Measurements from ENCODE around the gene TMEM92. TPM values are rescaled to one million over a fixed set of nuclear protein-coding genes. Genes with fewer than 3 reads are reported as not detected.

The TMEM92 gene
- under 1 TPM in 1 of 2 donors, not detected in 1; 0.51 TPM for total RNA-seq

DNA sequence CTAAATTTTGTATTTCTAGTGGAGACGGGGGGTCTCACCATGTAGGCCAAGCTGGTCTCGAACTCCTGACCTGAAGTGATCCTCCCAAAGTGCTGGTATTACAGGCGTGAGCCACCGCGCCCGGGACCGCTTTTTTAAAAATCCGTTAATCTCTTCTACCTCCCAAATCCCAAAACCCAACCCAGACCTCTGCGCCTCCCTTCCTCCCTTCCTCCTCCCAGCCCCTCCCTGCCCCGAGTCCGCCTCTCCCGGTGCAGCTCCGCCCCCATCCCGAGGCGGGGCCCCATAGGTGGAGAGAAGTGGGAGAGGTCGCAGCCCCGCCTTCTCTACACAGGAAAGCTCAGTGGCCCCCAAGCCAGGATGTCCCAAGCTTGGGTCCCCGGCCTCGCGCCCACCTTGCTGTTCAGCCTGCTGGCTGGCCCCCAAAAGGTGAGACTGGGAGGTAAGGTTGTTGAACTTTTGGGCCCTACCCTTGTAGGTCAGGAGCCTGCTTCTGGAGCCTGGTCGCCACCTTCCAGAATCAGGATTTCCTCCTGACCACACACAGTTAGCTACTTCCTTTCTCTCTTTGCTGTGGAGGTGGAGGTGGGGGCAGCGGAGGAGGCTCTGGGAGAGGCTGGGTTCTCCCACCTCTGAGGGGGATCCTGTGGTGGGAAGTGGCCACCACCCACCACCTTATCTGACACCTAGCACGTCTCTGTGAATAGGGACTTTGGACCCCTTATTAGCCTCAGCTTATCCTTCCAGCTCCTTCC lies at the start of gene TMEM92:
TMEM92 (plus strand) TSS at position 325 of the 755 bp plus-strand sequence; CDS start at position 361, 36 bp downstream.
- H3K27ac Mint-ChIP-seq, result no peak within 1 kb of the TSS
- H3K36me3 Mint-ChIP-seq (ENCODE audit: insufficient read depth in 2 of 2), result no peaks in the 10 kb centered on the region
- ATAC-seq (replicated peaks in 1 of 2) (peak in 1 of 2 donors; percentile 24), DNase-seq (no peak)
- peaks cover 43% of the 10 kb centered on the region for H3K27me3 Mint-ChIP-seq (ENCODE audit: low read depth)
- H3K9me3 Mint-ChIP-seq, result no peaks in the 10 kb centered on the region
- H3K4me1 Mint-ChIP-seq (ENCODE audit: low read depth), result peaks cover 15% of the 10 kb centered on the region
- peak within 1 kb of the TSS; percentile 12 to 54 for H3K4me3 Mint-ChIP-seq

DNA sequence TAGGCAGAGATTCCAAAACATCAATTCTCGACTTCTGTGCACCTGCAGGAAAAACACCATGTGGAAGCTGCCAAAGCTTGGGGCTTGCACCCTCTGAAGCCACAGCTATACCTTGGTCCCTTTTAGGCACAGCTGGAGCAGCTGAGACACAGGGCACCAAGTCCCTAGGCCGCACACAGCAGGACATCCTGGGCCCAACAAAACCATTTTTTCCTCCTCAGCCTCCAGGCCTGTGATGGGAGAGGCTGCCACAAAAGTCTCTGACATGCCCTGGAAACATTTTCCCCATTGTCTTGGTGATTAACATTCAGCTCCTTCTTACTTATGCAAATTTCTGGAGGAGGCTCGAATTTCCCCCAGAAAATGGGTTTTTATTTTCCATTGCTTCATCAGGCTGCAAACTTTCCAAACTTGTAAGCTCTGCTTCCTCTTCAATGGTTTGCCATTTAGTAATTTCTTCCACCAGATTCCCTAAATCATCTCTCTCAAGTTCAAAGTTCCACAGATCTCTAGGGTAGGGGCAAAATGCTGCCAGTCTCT lies 48.5 kb upstream of the TMEM92 start:
- peaks cover 6% of the 10 kb centered on the region for H3K4me1 Mint-ChIP-seq (ENCODE audit: low read depth)
- ATAC-seq (replicated peaks in 1 of 2), result no peak
- H3K9me3 Mint-ChIP-seq, result peaks cover 8 to 10% of the 10 kb centered on the region in 2 donors
- H3K4me3 Mint-ChIP-seq, result no peak overlapping the region
- H3K36me3 Mint-ChIP-seq (ENCODE audit: insufficient read depth in 2 of 2), result peaks cover 6 to 10% of the 10 kb centered on the region in 2 donors
- no peak for DNase-seq
- peaks cover 4% of the 10 kb centered on the region for H3K27me3 Mint-ChIP-seq (ENCODE audit: low read depth)
- H3K27ac Mint-ChIP-seq, result no peak overlapping the region

DNA sequence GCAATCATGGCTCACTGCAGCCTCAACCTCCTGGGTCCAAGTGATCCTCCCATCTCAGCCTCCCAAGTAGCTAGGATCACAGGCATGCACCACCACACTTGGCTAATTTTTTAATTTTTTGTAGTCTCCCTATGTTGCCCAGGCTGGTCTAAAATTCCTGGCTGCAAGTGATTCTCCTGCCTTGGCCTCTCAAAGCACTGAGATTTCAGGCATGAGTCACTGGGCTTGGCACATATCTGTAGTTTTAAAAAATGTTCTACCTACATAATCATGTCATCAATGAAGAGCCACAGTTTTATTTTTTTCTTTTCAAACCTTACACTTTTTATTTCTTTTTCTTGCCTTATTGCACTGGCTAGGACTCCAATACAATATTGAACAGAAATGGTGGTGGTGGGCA lies 39.7 kb upstream of the TMEM92 start:
- no peak overlapping the region for H3K4me3 Mint-ChIP-seq
- H3K27ac Mint-ChIP-seq, result no peak overlapping the region
- no peaks in the 10 kb centered on the region for H3K4me1 Mint-ChIP-seq (ENCODE audit: low read depth)
- no peaks in the 10 kb centered on the region for H3K9me3 Mint-ChIP-seq
- H3K36me3 Mint-ChIP-seq (ENCODE audit: insufficient read depth in 2 of 2), result no peaks in the 10 kb centered on the region
- H3K27me3 Mint-ChIP-seq (ENCODE audit: low read depth), result peaks cover 59% of the 10 kb centered on the region
- no peak for DNase-seq
- no peak for ATAC-seq (replicated peaks in 1 of 2)

DNA sequence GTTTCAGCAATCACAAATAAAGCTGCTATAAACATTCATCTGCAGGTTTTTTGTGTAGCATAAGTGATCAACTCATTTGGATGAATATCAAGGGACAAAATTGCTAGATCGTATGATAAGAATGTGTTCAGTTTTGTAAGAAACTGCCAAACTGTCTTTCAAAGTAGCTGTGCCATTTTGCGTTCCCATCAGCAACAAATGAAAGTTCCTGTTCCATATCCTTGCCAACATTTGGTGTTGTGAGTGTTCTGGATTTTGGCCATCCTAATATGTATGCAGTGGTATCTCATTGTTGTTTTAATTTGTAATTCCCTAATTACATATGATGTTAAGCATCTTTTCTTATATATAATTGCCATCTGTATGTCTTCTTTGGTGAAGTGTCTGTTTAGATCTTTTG lies 36.4 kb upstream of the TMEM92 start:
- no peaks in the 10 kb centered on the region for H3K4me1 Mint-ChIP-seq (ENCODE audit: low read depth)
- no peak overlapping the region for H3K27ac Mint-ChIP-seq
- no peaks in the 10 kb centered on the region for H3K9me3 Mint-ChIP-seq
- H3K4me3 Mint-ChIP-seq, result no peak overlapping the region
- no peak for ATAC-seq (replicated peaks in 1 of 2)
- peaks cover 70% of the 10 kb centered on the region for H3K27me3 Mint-ChIP-seq (ENCODE audit: low read depth)
- no peak for DNase-seq
- no peaks in the 10 kb centered on the region for H3K36me3 Mint-ChIP-seq (ENCODE audit: insufficient read depth in 2 of 2)

DNA sequence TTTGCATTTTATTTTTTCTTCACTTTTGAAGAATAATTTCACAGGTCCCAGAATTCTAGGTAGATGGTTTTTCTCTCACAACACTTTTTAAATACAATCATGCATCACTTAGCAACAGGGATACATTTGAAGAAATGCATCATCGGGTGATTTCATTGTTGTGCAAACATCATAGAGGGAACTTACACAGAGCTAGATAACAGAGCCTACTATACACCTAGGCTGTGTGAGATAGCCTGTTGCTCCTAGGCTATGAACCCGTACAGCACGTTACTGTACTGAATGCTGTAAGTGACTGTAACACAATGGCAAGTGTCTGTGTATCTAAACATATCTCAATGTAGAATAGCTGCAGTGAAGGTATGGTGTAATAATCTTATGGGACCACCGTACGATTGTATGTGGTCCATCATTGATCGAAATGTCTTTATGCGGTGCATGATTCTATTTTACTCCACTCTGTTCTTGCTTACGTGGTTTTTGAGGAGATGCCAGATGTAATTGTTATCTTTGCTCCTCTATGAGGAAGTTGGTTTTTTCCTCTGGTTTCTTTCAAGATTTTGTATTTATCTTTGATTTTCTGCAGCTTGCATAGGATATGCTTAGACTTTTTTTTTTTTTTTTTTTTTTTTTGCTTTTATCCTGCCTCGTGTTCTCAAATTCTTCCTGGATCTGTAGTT lies 35.5 kb upstream of the TMEM92 start:
- Mint-ChIP-seq H3K27ac (no peak overlapping the region), H3K27me3 (ENCODE audit: low read depth) (peaks cover 68% of the 10 kb centered on the region), H3K36me3 (ENCODE audit: insufficient read depth in 2 of 2) (no peaks in the 10 kb centered on the region), H3K9me3 (no peaks in the 10 kb centered on the region), H3K4me3 (no peak overlapping the region), H3K4me1 (ENCODE audit: low read depth) (no peaks in the 10 kb centered on the region)
- DNase-seq (no peak), ATAC-seq (replicated peaks in 1 of 2) (no peak)

DNA sequence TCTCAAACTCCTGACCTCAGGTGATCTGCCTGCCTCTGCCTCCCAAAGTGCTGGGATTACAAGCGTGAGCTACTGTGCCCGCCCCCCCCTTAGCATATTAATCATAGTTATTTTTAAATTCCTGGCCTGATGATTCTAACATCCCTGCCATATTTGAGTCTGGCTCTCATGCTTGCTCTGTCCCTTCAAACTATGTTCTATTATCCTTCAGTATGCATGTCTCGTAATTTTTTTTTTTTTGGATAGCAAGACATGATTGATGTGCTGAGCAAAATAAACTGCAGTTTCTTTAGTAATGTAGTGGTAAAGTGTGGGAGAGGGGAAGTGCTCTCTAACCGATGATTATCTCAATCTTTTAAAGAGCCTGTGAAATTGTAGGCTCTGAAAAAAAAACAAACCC lies 34.3 kb upstream of the TMEM92 start:
- Mint-ChIP-seq H3K4me3 (no peak overlapping the region), H3K36me3 (ENCODE audit: insufficient read depth in 2 of 2) (no peaks in the 10 kb centered on the region), H3K27me3 (ENCODE audit: low read depth) (peaks cover 68% of the 10 kb centered on the region), H3K27ac (no peak overlapping the region), H3K9me3 (no peaks in the 10 kb centered on the region), H3K4me1 (ENCODE audit: low read depth) (no peaks in the 10 kb centered on the region)
- DNase-seq (no peak), ATAC-seq (replicated peaks in 1 of 2) (no peak)

DNA sequence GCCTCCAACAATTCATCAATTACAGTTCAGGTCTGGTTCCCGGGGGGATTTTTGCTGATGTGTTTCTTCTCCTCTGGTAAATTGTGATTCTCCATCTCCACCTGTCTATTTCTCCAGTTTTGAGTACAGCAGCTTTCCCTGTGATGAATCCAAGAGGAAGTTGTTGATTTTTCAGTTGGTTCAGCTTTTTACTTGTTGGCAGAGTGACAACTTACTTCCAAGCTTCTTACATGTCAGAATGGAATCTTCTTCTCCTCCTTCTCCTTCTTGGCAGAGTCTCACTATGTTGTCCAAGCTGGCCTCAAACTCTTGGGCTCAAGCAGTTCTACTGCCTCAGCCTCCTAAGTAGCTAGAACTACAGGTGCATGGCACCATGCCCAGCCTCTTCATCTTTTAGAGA lies 33.4 kb upstream of the TMEM92 start:
- no peaks in the 10 kb centered on the region for H3K36me3 Mint-ChIP-seq (ENCODE audit: insufficient read depth in 2 of 2)
- no peaks in the 10 kb centered on the region for H3K9me3 Mint-ChIP-seq
- ATAC-seq (replicated peaks in 1 of 2), result no peak
- no peak overlapping the region for H3K27ac Mint-ChIP-seq
- no peaks in the 10 kb centered on the region for H3K4me1 Mint-ChIP-seq (ENCODE audit: low read depth)
- H3K27me3 Mint-ChIP-seq (ENCODE audit: low read depth), result peaks cover 58% of the 10 kb centered on the region
- no peak for DNase-seq
- H3K4me3 Mint-ChIP-seq, result no peak overlapping the region

DNA sequence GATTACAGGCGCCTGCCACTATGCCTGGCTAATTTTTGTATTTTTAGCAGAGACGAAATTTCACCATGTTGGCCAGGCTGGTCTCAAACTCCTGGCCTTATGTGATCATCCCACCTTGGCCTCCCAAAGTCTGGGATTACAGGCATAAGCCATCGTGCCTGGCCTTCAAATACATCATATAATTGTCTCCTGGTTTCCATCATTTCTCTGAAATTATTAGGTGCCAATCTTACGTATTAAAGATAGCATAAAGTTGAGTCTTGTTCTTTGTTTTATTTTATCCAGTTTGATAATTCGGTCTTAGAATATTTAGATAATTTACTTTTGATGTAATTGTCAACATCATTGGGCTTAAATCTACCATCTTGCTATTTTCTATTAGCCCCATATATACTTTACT lies 32.8 kb upstream of the TMEM92 start:
- no peaks in the 10 kb centered on the region for H3K9me3 Mint-ChIP-seq
- no peak overlapping the region for H3K4me3 Mint-ChIP-seq
- no peak overlapping the region for H3K27ac Mint-ChIP-seq
- DNase-seq, result no peak
- H3K27me3 Mint-ChIP-seq (ENCODE audit: low read depth), result peaks cover 53% of the 10 kb centered on the region
- no peak for ATAC-seq (replicated peaks in 1 of 2)
- no peaks in the 10 kb centered on the region for H3K36me3 Mint-ChIP-seq (ENCODE audit: insufficient read depth in 2 of 2)
- no peaks in the 10 kb centered on the region for H3K4me1 Mint-ChIP-seq (ENCODE audit: low read depth)

DNA sequence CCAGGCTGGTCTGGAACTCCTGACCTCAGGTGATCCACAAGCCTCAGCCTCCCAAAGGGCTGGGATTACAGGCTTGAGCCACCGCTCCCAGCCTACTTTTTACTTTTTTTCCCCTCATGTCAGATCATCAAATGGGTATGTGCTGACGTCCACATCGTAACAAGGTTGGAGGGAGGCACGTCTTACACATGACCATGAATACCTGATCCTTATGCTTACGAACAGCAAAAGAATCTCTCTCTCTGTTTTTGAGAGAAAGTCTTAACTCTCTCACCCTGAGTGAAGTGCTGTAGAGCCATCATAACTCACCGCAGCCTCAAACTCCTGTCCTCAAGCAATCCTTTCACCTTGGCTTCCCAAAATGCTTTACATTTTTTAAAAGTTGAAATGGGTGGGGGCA lies 29.5 kb upstream of the TMEM92 start:
- DNase-seq, result no peak
- Mint-ChIP-seq H3K36me3 (ENCODE audit: insufficient read depth in 2 of 2) (peaks cover 8 to 10% of the 10 kb centered on the region in 2 donors), H3K4me3 (no peak overlapping the region), H3K27ac (no peak overlapping the region), H3K9me3 (peaks cover 4 to 11% of the 10 kb centered on the region in 2 donors), H3K4me1 (ENCODE audit: low read depth) (no peaks in the 10 kb centered on the region), H3K27me3 (ENCODE audit: low read depth) (peaks cover 39% of the 10 kb centered on the region)
- ATAC-seq (replicated peaks in 1 of 2), result no peak

DNA sequence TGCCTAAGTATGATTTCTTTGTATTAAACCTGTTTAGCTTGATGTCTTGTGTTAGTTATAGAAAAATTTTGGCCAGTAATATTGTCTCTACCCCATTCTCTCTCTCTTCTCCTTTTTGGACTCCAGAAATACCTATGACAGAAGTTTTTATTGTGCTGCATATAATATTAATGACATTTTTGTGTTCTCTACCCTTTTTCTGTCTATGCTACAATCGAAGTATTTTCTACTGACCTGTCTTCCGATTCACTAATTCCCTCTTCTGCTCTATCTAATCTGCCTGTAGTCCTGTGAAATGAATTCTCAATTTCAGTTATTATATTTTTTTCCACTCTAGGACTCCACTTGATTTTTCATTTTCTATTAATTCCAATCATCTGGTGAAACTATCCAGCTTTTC lies 26.0 kb upstream of the TMEM92 start:
- Mint-ChIP-seq H3K9me3 (peaks cover 4 to 11% of the 10 kb centered on the region in 2 donors), H3K4me1 (ENCODE audit: low read depth) (no peaks in the 10 kb centered on the region), H3K27me3 (ENCODE audit: low read depth) (peaks cover 15% of the 10 kb centered on the region), H3K4me3 (no peak overlapping the region), H3K27ac (no peak overlapping the region), H3K36me3 (ENCODE audit: insufficient read depth in 2 of 2) (peaks cover 8 to 10% of the 10 kb centered on the region in 2 donors)
- ATAC-seq (replicated peaks in 1 of 2), result no peak
- no peak for DNase-seq

DNA sequence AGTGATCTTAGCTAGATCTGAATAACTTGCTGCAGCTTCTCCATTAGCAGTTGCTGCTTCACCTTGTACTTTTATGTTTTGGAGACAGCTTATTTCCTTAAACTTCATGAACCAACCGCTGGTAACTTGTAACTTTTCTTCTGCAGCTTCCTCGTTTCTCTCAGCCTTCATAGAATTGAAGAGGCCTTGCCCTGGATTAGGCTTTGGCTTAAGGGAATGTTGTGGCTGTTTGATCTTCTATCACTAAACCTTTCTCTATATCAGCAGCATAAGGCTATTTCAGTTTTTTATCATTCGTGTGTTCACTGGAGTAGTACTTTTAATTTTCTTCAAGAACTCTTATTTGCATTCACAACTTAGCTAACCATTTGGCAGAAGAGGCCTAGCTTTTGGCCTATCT lies 21.5 kb upstream of the TMEM92 start:
- H3K9me3 Mint-ChIP-seq, result peaks cover 4 to 11% of the 10 kb centered on the region in 2 donors
- no peak for ATAC-seq (replicated peaks in 1 of 2)
- no peak for DNase-seq
- H3K27ac Mint-ChIP-seq, result no peak overlapping the region
- peaks cover 8% of the 10 kb centered on the region in 2 donors for H3K36me3 Mint-ChIP-seq (ENCODE audit: insufficient read depth in 2 of 2)
- H3K4me1 Mint-ChIP-seq (ENCODE audit: low read depth), result no peaks in the 10 kb centered on the region
- H3K4me3 Mint-ChIP-seq, result no peak overlapping the region
- peaks cover 26% of the 10 kb centered on the region for H3K27me3 Mint-ChIP-seq (ENCODE audit: low read depth)

DNA sequence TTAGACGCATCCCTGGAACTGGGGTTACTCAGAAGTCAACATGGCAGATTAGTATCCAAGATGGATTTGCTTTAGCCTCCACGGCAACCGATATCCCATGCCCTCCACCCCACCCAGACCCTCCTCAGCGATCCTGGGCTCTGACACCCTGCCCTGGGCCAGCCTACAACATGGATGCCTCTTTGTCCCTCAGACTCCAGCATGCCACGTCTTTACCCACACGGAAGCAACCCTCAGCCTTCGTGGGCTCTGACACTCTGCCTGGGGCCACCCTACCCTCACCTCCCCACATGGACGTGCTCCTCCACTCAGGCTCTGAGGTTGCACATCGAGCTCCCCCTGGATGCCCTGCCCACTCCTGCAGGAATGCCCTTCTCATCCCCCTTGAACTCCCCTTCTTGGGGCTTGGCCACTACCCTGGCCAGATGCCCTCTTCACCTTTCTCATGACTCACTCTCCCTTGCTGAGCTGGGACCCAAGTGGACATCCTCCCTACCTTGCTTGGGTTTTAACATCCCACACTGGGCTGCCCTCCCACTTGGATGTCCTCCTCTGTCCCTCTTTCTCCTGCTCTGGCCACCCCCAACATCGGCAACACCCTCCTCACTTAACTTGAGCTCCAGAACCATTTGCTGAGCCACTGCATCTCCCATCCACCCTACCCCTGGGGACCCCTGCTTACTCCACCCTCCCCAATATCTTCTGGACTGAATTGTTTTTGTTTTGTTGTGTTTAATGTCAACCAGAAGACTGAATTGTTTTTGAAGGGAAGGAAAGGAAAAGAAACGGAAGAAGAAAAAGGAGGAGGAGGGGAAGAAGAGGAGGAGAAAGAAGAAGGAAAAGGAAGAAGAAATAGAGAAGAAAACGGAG lies 18.3 kb upstream of the TMEM92 start:
- no peak for ATAC-seq (replicated peaks in 1 of 2)
- no peaks in the 10 kb centered on the region for H3K4me1 Mint-ChIP-seq (ENCODE audit: low read depth)
- H3K36me3 Mint-ChIP-seq (ENCODE audit: insufficient read depth in 2 of 2), result no peaks in the 10 kb centered on the region
- no peak overlapping the region for H3K4me3 Mint-ChIP-seq
- no peaks in the 10 kb centered on the region for H3K9me3 Mint-ChIP-seq
- H3K27ac Mint-ChIP-seq, result no peak overlapping the region
- no peak for DNase-seq
- peaks cover 12% of the 10 kb centered on the region for H3K27me3 Mint-ChIP-seq (ENCODE audit: low read depth)
